ENCODE results near the gene NOS1AP. TPM values are rescaled to one million over a fixed set of nuclear protein-coding genes. Genes with fewer than 3 reads are reported as not detected.

NOS1AP gene
- total RNA-seq, 4 donors from 2014 or later: 0.99 to 9.0 (median 4.0) TPM

DNA sequence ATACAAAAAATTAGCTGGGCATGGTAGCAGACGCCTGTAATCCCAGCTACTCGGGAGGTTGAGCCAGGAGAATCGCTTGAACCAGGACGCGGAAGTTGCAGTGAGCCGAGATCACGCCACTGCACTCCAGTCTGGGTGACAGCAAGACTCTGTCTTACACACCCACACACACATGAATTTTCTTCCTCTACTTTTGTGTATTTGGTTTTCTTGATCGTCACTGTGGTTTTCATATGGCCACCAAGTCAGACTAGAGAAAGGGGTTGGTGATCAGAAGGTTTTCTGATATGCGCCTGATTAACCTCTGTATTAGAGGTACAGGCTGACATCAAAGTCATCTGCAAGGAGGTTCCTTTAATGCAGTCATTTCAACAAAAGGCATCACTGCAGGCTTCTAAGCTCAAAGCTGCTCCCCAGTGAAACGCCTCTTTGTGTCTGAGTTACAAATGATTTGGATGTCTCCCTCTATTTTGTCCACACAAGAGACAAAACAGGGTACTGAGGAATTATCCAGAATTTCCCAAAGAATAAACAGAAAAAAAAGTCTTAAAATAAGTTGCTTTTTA lies 331.4 kb downstream of the NOS1AP start:
- H3K4me3 ChIP-seq: no peak overlapping the region
- intact Hi-C loops (cut with DNase I): no loop called here
- 92% methylated on average over 10 of the region's 10 CpGs for WGBS

DNA sequence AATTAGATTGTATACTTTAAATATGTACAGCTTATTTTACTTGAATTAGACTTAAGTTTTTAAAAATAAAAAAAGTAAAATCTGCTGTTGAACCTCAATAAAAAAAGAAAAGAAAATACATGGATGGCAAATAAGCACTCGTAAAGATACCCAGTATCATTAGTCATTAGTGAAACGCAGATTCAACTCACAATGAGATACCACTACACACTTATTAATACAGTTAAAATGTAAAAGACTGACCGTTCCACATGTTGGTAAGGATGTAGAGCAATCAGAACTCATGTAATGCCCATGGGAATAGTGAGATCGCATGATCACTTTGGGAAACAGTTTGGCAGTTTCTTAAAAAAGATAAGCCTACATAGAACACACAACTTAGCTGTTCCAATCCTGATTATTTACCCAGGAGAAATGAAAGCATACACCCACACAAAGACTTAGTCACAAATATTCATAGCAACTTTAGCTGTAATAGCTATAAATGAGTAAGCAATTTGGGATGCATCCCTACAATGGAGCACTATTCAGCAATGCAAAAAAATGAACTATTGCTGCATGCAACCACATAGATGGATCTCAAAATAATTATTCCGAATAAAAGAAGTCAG lies 335.2 kb downstream of the NOS1AP start:
- peaks cover 0 to 9% (median 0%) of the 10 kb centered on the region in 4 donors for H3K27me3 ChIP-seq
- H3K4me1 ChIP-seq: no peaks in the 10 kb centered on the region
- no peak overlapping the region for H3K27ac ChIP-seq (replicated peaks in 1 of 4)
- intact Hi-C loops (cut with DNase I): no loop called here
- H3K4me3 ChIP-seq: no peak overlapping the region
- TF ChIP-seq POLR2A (IDR thresholded peaks at IDR 0.05; ENCODE audit: low read depth) (no peak), POLR2AphosphoS5 (IDR thresholded peaks at IDR 0.05) (no peak), EP300 (IDR thresholded peaks at IDR 0.05) (no peak)
- TF ChIP-seq, protein P1, sequence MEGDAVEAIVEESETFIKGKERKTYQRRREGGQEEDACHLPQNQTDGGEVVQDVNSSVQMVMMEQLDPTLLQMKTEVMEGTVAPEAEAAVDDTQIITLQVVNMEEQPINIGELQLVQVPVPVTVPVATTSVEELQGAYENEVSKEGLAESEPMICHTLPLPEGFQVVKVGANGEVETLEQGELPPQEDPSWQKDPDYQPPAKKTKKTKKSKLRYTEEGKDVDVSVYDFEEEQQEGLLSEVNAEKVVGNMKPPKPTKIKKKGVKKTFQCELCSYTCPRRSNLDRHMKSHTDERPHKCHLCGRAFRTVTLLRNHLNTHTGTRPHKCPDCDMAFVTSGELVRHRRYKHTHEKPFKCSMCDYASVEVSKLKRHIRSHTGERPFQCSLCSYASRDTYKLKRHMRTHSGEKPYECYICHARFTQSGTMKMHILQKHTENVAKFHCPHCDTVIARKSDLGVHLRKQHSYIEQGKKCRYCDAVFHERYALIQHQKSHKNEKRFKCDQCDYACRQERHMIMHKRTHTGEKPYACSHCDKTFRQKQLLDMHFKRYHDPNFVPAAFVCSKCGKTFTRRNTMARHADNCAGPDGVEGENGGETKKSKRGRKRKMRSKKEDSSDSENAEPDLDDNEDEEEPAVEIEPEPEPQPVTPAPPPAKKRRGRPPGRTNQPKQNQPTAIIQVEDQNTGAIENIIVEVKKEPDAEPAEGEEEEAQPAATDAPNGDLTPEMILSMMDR (IDR thresholded peaks at IDR 0.05): no peak
- WGBS: 81% methylated on average over 5 of the region's 5 CpGs
- H3K36me3 ChIP-seq: no peaks in the 10 kb centered on the region
- DNase-seq (ENCODE audit: extremely low spot score): no peak
- no peaks in the 10 kb centered on the region for H3K9me3 ChIP-seq

More for the DNA sequence above, 331.4 kb downstream of the NOS1AP start:
- DNase-seq (ENCODE audit: extremely low spot score): no peak
- no peak for TF ChIP-seq POLR2AphosphoS5 (IDR thresholded peaks at IDR 0.05)
- TF ChIP-seq EP300 (IDR thresholded peaks at IDR 0.05): no peak
- TF ChIP-seq, protein P1 (IDR thresholded peaks at IDR 0.05): no peak
- TF ChIP-seq POLR2A (IDR thresholded peaks at IDR 0.05; ENCODE audit: low read depth): no peak
- Histone ChIP-seq H3K9me3 (no peaks in the 10 kb centered on the region), H3K27ac (replicated peaks in 1 of 4) (no peak overlapping the region), H3K27me3 (peaks cover 0 to 30% (median 0%) of the 10 kb centered on the region in 4 donors), H3K36me3 (no peaks in the 10 kb centered on the region), H3K4me1 (no peaks in the 10 kb centered on the region)

DNA sequence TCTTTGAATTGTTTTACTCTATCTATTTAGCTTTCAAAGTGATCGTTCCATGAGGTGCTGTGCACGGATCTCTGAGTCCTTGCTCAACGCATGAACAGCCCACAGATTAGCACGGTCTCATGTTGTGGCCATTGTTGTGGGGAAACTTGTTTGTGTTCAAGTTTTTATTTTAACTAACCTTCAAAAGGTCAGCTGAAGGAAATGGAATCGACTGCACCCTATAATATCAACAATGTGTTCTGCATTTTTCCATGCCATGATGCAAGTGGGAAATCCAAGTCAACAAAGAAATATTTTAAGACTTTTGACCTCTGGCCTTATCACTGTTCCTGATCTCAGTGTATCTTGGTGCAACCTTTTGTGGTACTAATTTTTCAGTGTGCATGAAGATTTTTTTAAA lies 336.3 kb downstream of the NOS1AP start:
- H3K36me3 ChIP-seq: no peaks in the 10 kb centered on the region
- H3K27me3 ChIP-seq: peaks cover 0 to 4% (median 0%) of the 10 kb centered on the region in 4 donors
- no peaks in the 10 kb centered on the region for H3K4me1 ChIP-seq
- DNase-seq (ENCODE audit: extremely low spot score): no peak
- H3K9me3 ChIP-seq: no peaks in the 10 kb centered on the region
- H3K4me3 ChIP-seq: no peak overlapping the region
- intact Hi-C loops (cut with DNase I): no loop called here
- H3K27ac ChIP-seq (replicated peaks in 1 of 4): no peak overlapping the region
- no peak for TF ChIP-seq EP300 (IDR thresholded peaks at IDR 0.05)
- TF ChIP-seq POLR2AphosphoS5 (IDR thresholded peaks at IDR 0.05): no peak
- TF ChIP-seq, protein P1 (IDR thresholded peaks at IDR 0.05): no peak
- TF ChIP-seq POLR2A (IDR thresholded peaks at IDR 0.05; ENCODE audit: low read depth): no peak
- WGBS: 67% methylated on average over 5 of the region's 5 CpGs

DNA sequence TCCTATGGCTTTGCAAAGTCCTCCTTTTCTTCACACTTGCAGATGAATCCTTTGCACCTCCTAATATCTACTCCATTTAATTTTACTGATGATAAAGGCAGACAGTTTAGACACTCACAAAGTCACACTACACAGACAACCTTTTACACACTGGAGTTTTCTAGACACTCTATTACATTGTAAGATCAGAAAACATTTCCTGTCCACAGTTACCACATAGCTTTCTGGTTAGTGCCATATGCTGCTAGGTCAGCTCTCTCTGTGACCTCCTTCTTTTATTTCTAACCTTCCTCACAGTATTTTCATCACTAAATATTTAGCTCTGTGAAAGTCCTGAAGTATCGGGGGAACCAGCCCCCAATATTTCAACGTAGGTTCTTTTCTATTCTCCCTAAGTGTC lies 337.3 kb downstream of the NOS1AP start:
- WGBS: 83% methylated on average over 2 of the region's 2 CpGs
- no peaks in the 10 kb centered on the region for H3K36me3 ChIP-seq
- intact Hi-C loops (cut with DNase I): no loop called here
- H3K9me3 ChIP-seq: no peaks in the 10 kb centered on the region
- no peak overlapping the region for H3K27ac ChIP-seq (replicated peaks in 1 of 4)
- no peak overlapping the region for H3K4me3 ChIP-seq
- TF ChIP-seq POLR2AphosphoS5 (IDR thresholded peaks at IDR 0.05) (no peak), POLR2A (IDR thresholded peaks at IDR 0.05; ENCODE audit: low read depth) (no peak), EP300 (IDR thresholded peaks at IDR 0.05) (no peak)
- TF ChIP-seq, protein P1 (IDR thresholded peaks at IDR 0.05): no peak
- no peaks in the 10 kb centered on the region for H3K4me1 ChIP-seq
- peaks cover 0 to 6% (median 0%) of the 10 kb centered on the region in 4 donors for H3K27me3 ChIP-seq
- DNase-seq (ENCODE audit: extremely low spot score): no peak

Measured in esophagus muscularis mucosa (tissue), 4 donors.